B cell (primary cell): ENCODE results near the gene RNLS. TPM values are rescaled to one million over a fixed set of nuclear protein-coding genes. Genes with fewer than 3 reads are reported as not detected.

Source experiments
- ATAC-seq: fragments of 200-7000 bp; cut with Tn5 transposase; one replicate; pipeline ENCODE4 v1.10.0; 2021; ENCODE audit warnings: low read depth, mild to moderate bottlenecking, moderate number of reproducible peaks, moderate library complexity
- CTCF ChIA-PET: fragments of 350-600 bp; sonication (Branson Sonifier 250); formaldehyde crosslinking; loops from one replicate; lab custom pipeline; 2021; ENCODE audit warnings: antibody characterized with exemption, inconsistent platforms; lab: Charles Lee
- POLR2A ChIA-PET: fragments of 350-600 bp; sonication (Branson Sonifier 250); formaldehyde crosslinking; loops from one replicate; lab custom pipeline; 2021; ENCODE audit warnings: antibody characterized with exemption; lab: Charles Lee
- DNase-seq: peaks from one replicate; pipeline ENCODE4 v3.0.0; 2013
- H2AFZ ChIP-seq: 2 replicates; pipeline ENCODE4 v1.6.1; 2012; ENCODE audit warnings: mild to moderate bottlenecking, low read depth, low read length; ENCODE audit not compliant: insufficient read depth, poor library complexity, severe bottlenecking
- H3K27ac ChIP-seq, 2 donors: 1 replicate in 1 of 2; 2 replicates in 1 of 2; pipeline ENCODE4 v1.5.1; 2012 to 2013; ENCODE audit warnings: low read length in 2 of 2, mild to moderate bottlenecking in 2 of 2, moderate library complexity in 1 of 2
- H3K27me3 ChIP-seq, 4 experiments: fragments of 200-600 bp in 1 of 4; sonication (generic) in 1 of 4; replicated peaks in 1 of 4; 1 replicate in 2 of 4; 2 replicates in 2 of 4; pipeline versions ENCODE4 v1.6.1 to v1.7.0; 2013 to 2016; ENCODE audit warnings: low read length in 3 of 4, mild to moderate bottlenecking in 2 of 4, mixed read lengths in 1 of 4, moderate library complexity in 1 of 4; ENCODE audit not compliant: insufficient read depth in 4 of 4, control insufficient read depth in 3 of 4; ENCODE audit errors: control extremely low read depth in 1 of 4
- H3K36me3 ChIP-seq, 2 experiments: replicated peaks in 1 of 2; 1 replicate in 1 of 2; 2 replicates in 1 of 2; pipeline versions ENCODE4 v1.6.1 to v1.7.1; 2013; ENCODE audit warnings: low read length in 1 of 2; ENCODE audit not compliant: insufficient read depth in 2 of 2, control insufficient read depth in 1 of 2; ENCODE audit errors: control extremely low read depth in 1 of 2, extremely low read depth in 1 of 2
- H3K4me1 ChIP-seq, 2 donors: fragments of 200-600 bp in 1 of 2; sonication (generic) in 1 of 2; 1 replicate in 1 of 2; 2 replicates in 1 of 2; pipeline versions ENCODE4 v1.5.1 to v1.6.1; 2013 to 2017; ENCODE audit warnings: low read length in 2 of 2; ENCODE audit not compliant: control insufficient read depth in 2 of 2, insufficient read depth in 2 of 2
- H3K4me2 ChIP-seq: replicated peaks from 2 replicates; pipeline ENCODE3; 2012; ENCODE audit warnings: mild to moderate bottlenecking, low read depth, low read length; ENCODE audit not compliant: poor library complexity, severe bottlenecking
- H3K4me3 ChIP-seq, 5 experiments: fragments of 200-600 bp in 1 of 5; sonication (generic) in 1 of 5; 1 replicate in 3 of 5; 2 replicates in 2 of 5; pipeline versions ENCODE4 v1.5.1 to v1.7.0; 2011 to 2016; ENCODE audit warnings: low read length in 4 of 5, mild to moderate bottlenecking in 4 of 5, low read depth in 2 of 5, control low read depth in 1 of 5, moderate library complexity in 1 of 5; ENCODE audit not compliant: insufficient read depth in 1 of 5; ENCODE audit errors: control extremely low read depth in 1 of 5, extremely low read depth in 1 of 5
- H3K79me2 ChIP-seq: fragments of 200-600 bp; sonication (generic); one replicate; pipeline ENCODE4 v1.6.0; 2016; ENCODE audit warnings: low read length; ENCODE audit not compliant: control insufficient read depth, insufficient read depth
- H3K9ac ChIP-seq: fragments of 200-600 bp; sonication (generic); 2 replicates; pipeline ENCODE4 v1.6.1; 2017; ENCODE audit warnings: mild to moderate bottlenecking, low read length, moderate library complexity
- H3K9me3 ChIP-seq, 3 donors: one replicate each; pipeline versions ENCODE4 v1.6.1 to v1.7.1; 2013; ENCODE audit warnings: low read length in 2 of 3; ENCODE audit not compliant: control insufficient read depth in 2 of 3, insufficient read depth in 1 of 3; ENCODE audit errors: control extremely low read depth in 1 of 3
- H4K20me1 ChIP-seq: 2 replicates; pipeline ENCODE4 v1.6.0; 2012; ENCODE audit warnings: mild to moderate bottlenecking, low read length; ENCODE audit not compliant: insufficient read depth, control insufficient read depth, poor library complexity, severe bottlenecking
- H3K27ac Mint-ChIP-seq: one replicate; pipeline ENCODE4 v1.8.0; 2021; ENCODE audit warnings: mixed read lengths
- H3K27me3 Mint-ChIP-seq: one replicate; pipeline ENCODE4 v1.8.0; 2021; ENCODE audit warnings: mixed read lengths
- H3K4me1 Mint-ChIP-seq: one replicate; pipeline ENCODE4 v1.8.0; 2021; ENCODE audit warnings: mixed read lengths
- H3K4me3 Mint-ChIP-seq: one replicate; pipeline ENCODE4 v1.8.0; 2021; ENCODE audit warnings: mixed read lengths
- H3K9me3 Mint-ChIP-seq: one replicate; pipeline ENCODE4 v1.8.0; 2022; ENCODE audit warnings: mixed read lengths; ENCODE audit not compliant: insufficient read depth
- EZH2 ChIP-seq: IDR thresholded peaks from 2 replicates; pipeline ENCODE4 v1.6.1; 2012; ENCODE audit warnings: borderline replicate concordance, low read depth, mild to moderate bottlenecking, moderate library complexity, low read length; ENCODE audit not compliant: insufficient read depth, poor library complexity, severe bottlenecking
- WGBS: methylation state at CpG from one replicate; pipeline ENCODE4 v1.1.5; 2013; ENCODE audit warnings: missing lambda C conversion rate; ENCODE audit not compliant: insufficient coverage; 5-methylcytosine and 5-hydroxymethylcytosine counted together
- intact Hi-C: fragments of 100-400 bp; cut with micrococcal nuclease; formaldehyde crosslinking; loops from one replicate; pipeline ENCODE4 v1.10.0; 2022
- polyA plus RNA-seq: library from polyadenylated mRNA; depleted of rRNA; stranded (reverse); fragments of >200 nt; gene quantifications from 2 replicates; pipeline ENCODE4 v1.2.3, GENCODE V29; 2012
- total RNA-seq, 2 donors: library from RNA; stranded (reverse); fragments of 120-200 nt in 1 of 2; gene quantifications; 1 replicate in 1 of 2; 2 replicates in 1 of 2; pipeline versions ENCODE4 v1.2.3 to v1.2.4, GENCODE V29; 2013 to 2022
- TF ChIP-seq, protein P1 (sequence below): fragments of 200-600 bp; IDR thresholded peaks from one replicate; pipeline ENCODE4 v1.8.0; 2022; ENCODE audit warnings: antibody characterized with exemption, mild to moderate bottlenecking

Gene RNLS
- total and polyA plus RNA-seq, 2 donors (not counting 1 experiment from before 2014, with no cell fraction given) = 3.5 to 7.5 TPM

DNA sequence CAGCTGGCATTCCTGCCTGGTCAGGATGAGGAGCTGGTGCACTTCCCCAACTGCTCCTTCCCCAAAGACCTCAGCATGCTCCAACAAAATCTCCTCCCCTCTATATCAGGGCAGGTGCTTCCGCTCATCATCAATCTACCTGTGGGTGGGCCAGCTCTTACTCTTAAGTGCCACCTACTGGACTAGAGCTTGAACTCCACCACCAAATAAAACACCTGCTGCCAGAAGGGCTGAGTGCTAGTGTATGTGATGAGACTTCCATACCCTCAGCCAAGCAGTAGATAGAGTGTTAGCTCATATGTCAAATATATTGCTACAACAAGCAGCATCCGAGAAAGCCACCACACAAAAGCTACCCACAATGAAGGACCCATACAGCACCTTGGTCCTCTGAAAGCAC lies 264.3 kb downstream of the RNLS start:
- ChIA-PET POLR2A (no interaction called here), CTCF (interaction anchor here (0.6 to 1.3 kb wide), 5 partner anchors 28 to 200 kb away, joined by 3 read pairs; no protein-coding TSS in a partner anchor)
- H3K79me2 ChIP-seq = no peaks in the 10 kb centered on the region
- 100% methylated on average over 1 of the region's 2 CpGs for WGBS
- no peak overlapping the region for H3K9ac ChIP-seq
- Mint-ChIP-seq H3K9me3 (peaks cover 21% of the 10 kb centered on the region), H3K27ac (peak overlapping the region; percentile 38), H3K27me3 (no peaks in the 10 kb centered on the region), H3K4me3 (no peak overlapping the region), H3K4me1 (peaks cover 48% of the 10 kb centered on the region)
- DNase-seq (peak; percentile 14), ATAC-seq (no peak)
- no peak overlapping the region for H3K4me3 ChIP-seq
- no peak overlapping the region for H3K27ac ChIP-seq
- H4K20me1 ChIP-seq = no peaks in the 10 kb centered on the region
- TF ChIP-seq, protein P1, sequence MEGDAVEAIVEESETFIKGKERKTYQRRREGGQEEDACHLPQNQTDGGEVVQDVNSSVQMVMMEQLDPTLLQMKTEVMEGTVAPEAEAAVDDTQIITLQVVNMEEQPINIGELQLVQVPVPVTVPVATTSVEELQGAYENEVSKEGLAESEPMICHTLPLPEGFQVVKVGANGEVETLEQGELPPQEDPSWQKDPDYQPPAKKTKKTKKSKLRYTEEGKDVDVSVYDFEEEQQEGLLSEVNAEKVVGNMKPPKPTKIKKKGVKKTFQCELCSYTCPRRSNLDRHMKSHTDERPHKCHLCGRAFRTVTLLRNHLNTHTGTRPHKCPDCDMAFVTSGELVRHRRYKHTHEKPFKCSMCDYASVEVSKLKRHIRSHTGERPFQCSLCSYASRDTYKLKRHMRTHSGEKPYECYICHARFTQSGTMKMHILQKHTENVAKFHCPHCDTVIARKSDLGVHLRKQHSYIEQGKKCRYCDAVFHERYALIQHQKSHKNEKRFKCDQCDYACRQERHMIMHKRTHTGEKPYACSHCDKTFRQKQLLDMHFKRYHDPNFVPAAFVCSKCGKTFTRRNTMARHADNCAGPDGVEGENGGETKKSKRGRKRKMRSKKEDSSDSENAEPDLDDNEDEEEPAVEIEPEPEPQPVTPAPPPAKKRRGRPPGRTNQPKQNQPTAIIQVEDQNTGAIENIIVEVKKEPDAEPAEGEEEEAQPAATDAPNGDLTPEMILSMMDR = no peak
- no peak overlapping the region for H3K4me2 ChIP-seq
- no peaks in the 10 kb centered on the region for H3K36me3 ChIP-seq
- peaks cover 27 to 31% of the 10 kb centered on the region in 2 donors for H3K4me1 ChIP-seq
- no peaks in the 10 kb centered on the region for H3K27me3 ChIP-seq
- H2AFZ ChIP-seq = no peak overlapping the region
- intact Hi-C loops = no loop called here
- H3K9me3 ChIP-seq = peaks cover 15 to 45% (median 19%) of the 10 kb centered on the region in 3 donors

DNA sequence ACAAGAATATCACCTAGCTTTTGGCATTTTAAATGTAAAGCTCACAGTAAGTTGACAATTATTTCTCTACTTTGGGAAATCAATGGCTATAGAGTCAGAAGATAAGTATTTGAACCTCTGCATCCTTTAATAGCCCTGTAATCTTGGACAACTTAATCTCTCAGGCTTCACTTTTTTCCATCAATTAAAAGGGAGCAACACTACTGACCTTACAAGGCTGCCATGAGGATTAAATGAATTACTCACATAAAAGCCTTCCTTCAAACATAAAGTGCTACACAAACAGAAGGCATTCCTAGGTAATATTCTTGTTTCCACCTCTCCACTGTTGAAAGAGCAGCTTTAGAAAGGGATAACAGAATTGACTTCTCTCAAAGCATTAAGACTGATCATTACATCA lies 266.0 kb downstream of the RNLS start:
- ChIA-PET POLR2A (no interaction called here), CTCF (interaction anchor here (0.6 kb wide), 1 partner anchor 12 kb away, joined by 3 read pairs; no protein-coding TSS in a partner anchor)
- Histone ChIP-seq H3K9ac (no peak overlapping the region), H2AFZ (no peak overlapping the region), H3K36me3 (no peaks in the 10 kb centered on the region), H3K27ac (no peak overlapping the region), H3K4me1 (peaks cover 14 to 17% of the 10 kb centered on the region in 2 donors), H3K9me3 (peaks cover 15 to 38% (median 19%) of the 10 kb centered on the region in 3 donors), H3K27me3 (no peaks in the 10 kb centered on the region), H3K79me2 (no peaks in the 10 kb centered on the region), H3K4me2 (no peak overlapping the region), H4K20me1 (no peaks in the 10 kb centered on the region), H3K4me3 (no peak overlapping the region)
- ATAC-seq = no peak
- Mint-ChIP-seq H3K27me3 (no peaks in the 10 kb centered on the region), H3K4me1 (peaks cover 35% of the 10 kb centered on the region), H3K4me3 (no peak overlapping the region), H3K9me3 (peaks cover 16% of the 10 kb centered on the region), H3K27ac (no peak overlapping the region)
- intact Hi-C loops = no loop called here
- TF ChIP-seq, protein P1 = no peak
- no peak for TF ChIP-seq EZH2
- DNase-seq = no peak
